IMR-90 (cell line): ENCODE results near the gene KRTAP10-6. TPM values are rescaled to one million over a fixed set of nuclear protein-coding genes. Genes with fewer than 3 reads are reported as not detected.

Experiments used
- ATAC-seq: fragments of 200-7000 bp; cut with Tn5 transposase; 2 replicates; pipeline ENCODE4 v1.9.1; 2020; ENCODE audit warnings: low read depth, mild to moderate bottlenecking, moderate library complexity
- BruUV-seq: library from RNA; stranded (reverse); fragments of 400-500 nt; replicated peaks from 2 replicates; lab custom pipeline; 2021; lab: Mats Ljungman, UMichigan
- CTCF ChIA-PET: fragments of 300-600 bp; formaldehyde crosslinking; extraction: SDS; loops from one replicate; lab custom pipeline; 2021; ENCODE audit warnings: antibody characterized with exemption; lab: Yijun Ruan, JAX
- POLR2A ChIA-PET: fragments of 300-600 bp; sonication (Branson Sonifier 250); formaldehyde crosslinking; loops from one replicate; lab custom pipeline; 2022; ENCODE audit warnings: antibody characterized with exemption; ENCODE audit not compliant: unreplicated experiment; lab: Charles Lee
- DNase-seq: peaks from one replicate; pipeline ENCODE4 v3.0.0; 2013
- H2AFZ ChIP-seq: replicated peaks from 2 replicates; pipeline ENCODE3; 2013; ENCODE audit warnings: low read length, mild to moderate bottlenecking; ENCODE audit not compliant: poor library complexity
- H2AK5ac ChIP-seq: 2 replicates; pipeline ENCODE4 v1.6.1; 2013; ENCODE audit warnings: low read depth, low read length, inconsistent platforms
- H2AK9ac ChIP-seq: replicated peaks from 2 replicates; pipeline ENCODE3; 2013; ENCODE audit warnings: mild to moderate bottlenecking, low read depth, low read length, moderate library complexity; ENCODE audit not compliant: poor library complexity
- H2BK120ac ChIP-seq: 2 replicates; pipeline ENCODE4 v1.6.1; 2013; ENCODE audit warnings: low read depth, low read length, inconsistent platforms
- H2BK15ac ChIP-seq: 3 replicates; pipeline ENCODE4 v1.6.1; 2013; ENCODE audit warnings: low read depth, low read length, inconsistent platforms
- H2BK20ac ChIP-seq: 2 replicates; pipeline ENCODE4 v1.6.1; 2013; ENCODE audit warnings: low read depth, mild to moderate bottlenecking, inconsistent platforms, low read length, moderate library complexity
- H2BK5ac ChIP-seq: 2 replicates; pipeline ENCODE4 v1.6.1; 2013; ENCODE audit warnings: mild to moderate bottlenecking, low read depth, low read length, inconsistent platforms; ENCODE audit not compliant: poor library complexity, severe bottlenecking
- H3K14ac ChIP-seq: replicated peaks from 2 replicates; pipeline ENCODE4 v1.6.1; 2013; ENCODE audit warnings: low read depth, low read length, inconsistent platforms
- H3K18ac ChIP-seq: 2 replicates; pipeline ENCODE4 v1.6.1; 2013; ENCODE audit warnings: low read depth, low read length, control low read depth
- H3K23ac ChIP-seq: 2 replicates; pipeline ENCODE4 v1.6.1; 2013; ENCODE audit warnings: low read depth, low read length, inconsistent platforms
- H3K27ac ChIP-seq: 2 replicates; pipeline ENCODE4 v1.5.1; 2013; ENCODE audit warnings: mild to moderate bottlenecking, control low read depth, low read length; ENCODE audit not compliant: insufficient read depth
- H3K27me3 ChIP-seq: 2 replicates; pipeline ENCODE4 v1.6.1; 2013; ENCODE audit warnings: low read length; ENCODE audit not compliant: control insufficient read depth, insufficient read depth
- H3K36me3 ChIP-seq: 2 replicates; pipeline ENCODE4 v1.6.1; 2013; ENCODE audit warnings: low read length, mixed read lengths; ENCODE audit not compliant: control insufficient read depth, insufficient read depth
- H3K4ac ChIP-seq: 2 replicates; pipeline ENCODE4 v1.6.1; 2013; ENCODE audit warnings: low read depth, low read length, inconsistent platforms
- H3K4me1 ChIP-seq: 2 replicates; pipeline ENCODE4 v1.6.1; 2013; ENCODE audit warnings: low read length, mixed read lengths; ENCODE audit not compliant: control insufficient read depth, insufficient read depth
- H3K4me2 ChIP-seq: 2 replicates; pipeline ENCODE4 v1.6.1; 2013; ENCODE audit warnings: low read depth, mild to moderate bottlenecking, control low read depth, low read length, moderate library complexity
- H3K4me3 ChIP-seq: 2 replicates; pipeline ENCODE4 v1.5.1; 2013; ENCODE audit warnings: low read depth, mild to moderate bottlenecking, control low read depth, low read length, moderate library complexity; ENCODE audit not compliant: insufficient read depth
- H3K56ac ChIP-seq: 2 replicates; pipeline ENCODE4 v1.6.1; 2013; ENCODE audit warnings: low read length, inconsistent platforms; ENCODE audit not compliant: insufficient read depth; ENCODE audit errors: extremely low read depth
- H3K79me1 ChIP-seq, 2 experiments: 2 replicates each; pipeline ENCODE4 v1.6.1; 2013; ENCODE audit warnings: low read length in 2 of 2, inconsistent platforms in 1 of 2, low read depth in 1 of 2
- H3K9ac ChIP-seq: 2 replicates; pipeline ENCODE4 v1.6.1; 2013; ENCODE audit warnings: low read depth, low read length, control low read depth
- H3K9me1 ChIP-seq: 2 replicates; pipeline ENCODE4 v1.6.1; 2013; ENCODE audit warnings: low read length, inconsistent platforms; ENCODE audit not compliant: insufficient read depth
- H3K9me3 ChIP-seq: 2 replicates; pipeline ENCODE4 v1.6.1; 2013; ENCODE audit warnings: low read length; ENCODE audit not compliant: control insufficient read depth, insufficient read depth
- H4K20me1 ChIP-seq: 2 replicates; pipeline ENCODE4 v1.6.1; 2013; ENCODE audit warnings: low read length, inconsistent platforms; ENCODE audit not compliant: insufficient read depth
- H4K5ac ChIP-seq: 2 replicates; pipeline ENCODE4 v1.6.1; 2013; ENCODE audit warnings: mild to moderate bottlenecking, low read depth, low read length, control low read depth
- H4K8ac ChIP-seq, 2 experiments: 2 replicates each; pipeline ENCODE4 v1.6.1; 2013; ENCODE audit warnings: low read depth in 2 of 2, low read length in 2 of 2, control low read depth in 1 of 2, inconsistent platforms in 1 of 2
- H4K91ac ChIP-seq: 2 replicates; pipeline ENCODE4 v1.6.1; 2013; ENCODE audit warnings: low read depth, low read length, inconsistent platforms; ENCODE audit not compliant: insufficient read depth
- BHLHE40 ChIP-seq: fragments of 150-350 bp; IDR thresholded peaks from 2 replicates; pipeline ENCODE4 v1.6.1; 2016; ENCODE audit warnings: mild to moderate bottlenecking, low read depth, low read length
- CEBPB ChIP-seq: IDR thresholded peaks from 2 replicates; pipeline ENCODE4 v1.6.1; 2012; ENCODE audit warnings: low read depth, low read length, improper control_type of control experiment
- CHD1 ChIP-seq: IDR thresholded peaks from 2 replicates; pipeline ENCODE4 v1.6.1; 2012; ENCODE audit warnings: low read depth, low read length, improper control_type of control experiment
- CTCF ChIP-seq: conservative IDR thresholded peaks from 2 replicates; pipeline ENCODE4 v1.5.1; 2012; ENCODE audit warnings: mild to moderate bottlenecking, low read depth, low read length, improper control_type of control experiment
- ELK1 ChIP-seq: fragments of 150-350 bp; IDR thresholded peaks from 2 replicates; pipeline ENCODE4 v1.6.1; 2016; ENCODE audit warnings: low read depth, mild to moderate bottlenecking, low read length, moderate library complexity, borderline replicate concordance
- MAFK ChIP-seq: IDR thresholded peaks from 2 replicates; pipeline ENCODE4 v1.6.1; 2012; ENCODE audit warnings: low read depth, low read length, improper control_type of control experiment
- MAZ ChIP-seq: IDR thresholded peaks from 2 replicates; pipeline ENCODE4 v1.6.1; 2012; ENCODE audit warnings: low read depth, mild to moderate bottlenecking, low read length, improper control_type of control experiment, moderate library complexity, borderline replicate concordance
- MXI1 ChIP-seq: IDR thresholded peaks from 2 replicates; pipeline ENCODE4 v1.6.1; 2012; ENCODE audit warnings: low read depth, mild to moderate bottlenecking, low read length, moderate library complexity, borderline replicate concordance
- NFE2L2 ChIP-seq: fragments of 150-350 bp; IDR thresholded peaks from 2 replicates; pipeline ENCODE4 v1.6.1; 2016; ENCODE audit warnings: low read depth, mild to moderate bottlenecking, low read length
- POLR2A ChIP-seq: IDR thresholded peaks from 2 replicates; pipeline ENCODE4 v1.6.1; 2012; ENCODE audit warnings: mild to moderate bottlenecking, low read depth, low read length
- RAD21 ChIP-seq: IDR thresholded peaks from 2 replicates; pipeline ENCODE4 v1.6.1; 2012; ENCODE audit warnings: low read length, improper control_type of control experiment
- RCOR1 ChIP-seq: IDR thresholded peaks from 2 replicates; pipeline ENCODE4 v1.6.1; 2012; ENCODE audit warnings: mild to moderate bottlenecking, low read length, improper control_type of control experiment; ENCODE audit not compliant: insufficient replicate concordance
- RFX5 ChIP-seq: IDR thresholded peaks from 2 replicates; pipeline ENCODE4 v1.8.0; 2012; ENCODE audit warnings: low read depth, mild to moderate bottlenecking, low read length, moderate library complexity
- SMC3 ChIP-seq: fragments of 150-350 bp; IDR thresholded peaks from 2 replicates; pipeline ENCODE4 v1.6.1; 2016; ENCODE audit warnings: low read depth, mild to moderate bottlenecking, antibody characterized with exemption, low read length, moderate library complexity
- USF2 ChIP-seq: fragments of 150-350 bp; IDR thresholded peaks from 2 replicates; pipeline ENCODE4 v1.6.1; 2017; ENCODE audit warnings: mild to moderate bottlenecking, antibody characterized with exemption, low read length, low read depth
- WGBS, 2 experiments: methylation state at CpG; one replicate each; pipeline versions ENCODE4 v1.1.5 to v1.1.7; 2013; ENCODE audit warnings: missing lambda C conversion rate in 2 of 2; ENCODE audit not compliant: insufficient read length in 1 of 2; ENCODE audit errors: extremely low coverage in 2 of 2; 5-methylcytosine and 5-hydroxymethylcytosine counted together
- dilution Hi-C: fragments of 300-500 bp; cut with HindIII; formaldehyde crosslinking; loops from one replicate; pipeline ENCODE4 v1.14.3; 2018; ENCODE audit warnings: low sequenced_read_pairs; ENCODE audit not compliant: unreplicated experiment
- in situ Hi-C: fragments of 300-500 bp; cut with MboI; formaldehyde crosslinking; loops from 3 replicates; pipeline ENCODE4 v1.14.3; 2019; ENCODE audit warnings: low sequenced_read_pairs, inconsistent platforms, mixed read lengths
- intact Hi-C: fragments of 100-400 bp; cut with micrococcal nuclease; formaldehyde crosslinking; loops from 2 replicates; pipeline ENCODE4 v1.10.0; 2022
- polyA plus RNA-seq, 3 experiments: library from polyadenylated mRNA; depleted of rRNA; stranded (reverse); fragments of >200 nt; gene quantifications; 2 replicates each; pipeline ENCODE4 v1.2.3, GENCODE V29; 2012; ENCODE audit warnings: low replicate concordance in 1 of 3
- total RNA-seq: library from RNA; depleted of rRNA; stranded (reverse); fragments of >200 nt; gene quantifications from 2 replicates; pipeline ENCODE4 v1.2.3, GENCODE V29; 2012

KRTAP10-6 gene
- total and polyA plus RNA-seq, 2 of the 4 experiments (the other 2 are of a cell fraction) = not detected

GRCh38 chr21:44632067-44632466 lies 39.8 kb upstream of the KRTAP10-6 start:
- H3K36me3 ChIP-seq = no peaks in the 10 kb centered on the region
- H4K5ac ChIP-seq = no peak overlapping the region
- TF ChIP-seq RFX5 (no peak), CEBPB (no peak), BHLHE40 (no peak), POLR2A (no peak), SMC3 (no peak), CHD1 (no peak), MXI1 (no peak), RAD21 (no peak), MAZ (no peak), CTCF (no peak), NFE2L2 (no peak), MAFK (no peak), ELK1 (no peak), USF2 (no peak), RCOR1 (no peak)
- no peak overlapping the region for H3K27ac ChIP-seq
- dilution Hi-C loops = no loop called here
- H3K56ac ChIP-seq = no peak overlapping the region
- POLR2A ChIA-PET = no interaction called here
- no peak overlapping the region for H4K8ac ChIP-seq
- intact Hi-C loops = no loop called here
- H2AK9ac ChIP-seq = no peak overlapping the region
- WGBS, 2 experiments = no CpG with 5 or more reads among the region's 1 CpG
- H2BK5ac ChIP-seq = no peak overlapping the region
- no peak overlapping the region for H3K23ac ChIP-seq
- in situ Hi-C loops = no loop called here
- ATAC-seq (no peak), DNase-seq (no peak)
- no peak overlapping the region for H2BK120ac ChIP-seq
- no peak overlapping the region for H2BK20ac ChIP-seq
- no peak overlapping the region for H3K14ac ChIP-seq
- H3K18ac ChIP-seq = no peak overlapping the region
- BruUV-seq = no TSS peak
- no peak overlapping the region for H4K91ac ChIP-seq
- H3K9ac ChIP-seq = no peak overlapping the region
- CTCF ChIA-PET = no interaction called here
- H2AK5ac ChIP-seq = no peak overlapping the region
- no peak overlapping the region for H3K4ac ChIP-seq
- H3K4me1 ChIP-seq = no peaks in the 10 kb centered on the region
- H3K4me3 ChIP-seq = no peak overlapping the region
- H3K9me3 ChIP-seq = 0 out of 2 replicates have a peak, but pooled peaks cover 2% of the 10 kb centered on the region
- no peaks in the 10 kb centered on the region for H3K9me1 ChIP-seq
- no peaks in the 10 kb centered on the region for H3K79me1 ChIP-seq
- H2BK15ac ChIP-seq = no peak overlapping the region
- no peak overlapping the region for H2AFZ ChIP-seq
- H4K20me1 ChIP-seq = no peaks in the 10 kb centered on the region
- no peaks in the 10 kb centered on the region for H3K27me3 ChIP-seq
- no peak overlapping the region for H3K4me2 ChIP-seq
